Keratinocyte (primary cell): ENCODE data around the gene UTP11.

ENCODE experiments used
- EZH2 ChIP-seq: IDR thresholded peaks from one replicate; pipeline ENCODE4 v1.6.1; 2012; ENCODE audit warnings: inconsistent platforms, mild to moderate bottlenecking, low read length, moderate library complexity
- TF ChIP-seq, protein P1 (sequence below), 3 experiments: IDR thresholded peaks in 1 of 3; conservative IDR thresholded peaks in 1 of 3; optimal IDR thresholded peaks in 1 of 3; 2 replicates in 2 of 3; 3 replicates in 1 of 3; pipeline versions ENCODE3 to v1.5.1; 2011; ENCODE audit warnings: low read length in 3 of 3, mild to moderate bottlenecking in 3 of 3, moderate library complexity in 2 of 3, control low read depth in 1 of 3, inconsistent platforms in 1 of 3; ENCODE audit not compliant: insufficient read depth in 2 of 3; ENCODE audit errors: extremely low read depth in 1 of 3

DNA sequence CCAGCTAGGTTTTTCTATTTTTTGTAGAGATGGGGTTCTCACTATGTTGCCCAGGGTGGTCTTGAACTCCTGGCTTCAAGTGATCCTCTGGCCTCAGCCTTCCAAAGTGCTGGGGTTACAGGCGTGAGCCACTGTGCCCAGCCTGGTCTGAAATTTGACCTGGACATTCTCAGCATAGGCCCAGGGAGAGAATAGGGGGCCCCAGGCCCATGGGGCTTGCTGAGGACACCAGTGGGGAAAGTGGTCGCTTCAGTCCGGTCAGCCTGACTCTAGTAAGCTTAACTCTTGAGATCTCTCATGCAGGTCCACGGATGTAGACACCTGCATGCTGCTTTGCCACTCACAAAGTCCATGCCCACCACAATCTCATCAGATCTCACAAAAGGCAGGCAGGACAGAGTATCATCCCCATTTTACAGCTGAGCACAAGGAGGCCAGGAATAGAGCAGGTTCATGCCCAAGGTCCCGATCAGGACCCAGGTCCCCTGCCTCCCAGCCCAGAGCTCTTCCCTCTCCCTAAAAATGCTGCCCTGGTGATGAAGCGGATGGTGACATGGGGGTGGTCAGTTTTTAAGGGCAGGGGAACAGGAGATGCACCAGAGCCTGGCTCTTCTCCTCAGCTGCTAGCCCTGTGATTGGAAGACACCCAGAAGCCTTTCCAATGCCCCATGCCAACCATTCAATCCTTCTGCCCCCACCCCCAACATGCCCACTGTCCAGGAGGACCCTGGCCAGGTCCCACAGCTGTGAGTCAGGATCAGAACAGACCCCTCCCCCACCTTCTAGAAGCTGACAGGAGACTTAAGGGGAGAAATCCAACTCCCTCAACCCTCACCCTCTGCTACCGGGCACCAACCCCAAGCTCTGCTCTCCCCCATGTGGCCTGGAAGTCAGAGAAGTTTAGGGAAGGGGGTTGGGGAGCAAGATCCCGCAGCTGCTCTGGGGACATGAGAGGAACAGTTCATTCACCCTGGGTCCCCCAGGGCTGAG is 9.0 kb upstream of the UTP11 start:
- TF ChIP-seq, protein P1, sequence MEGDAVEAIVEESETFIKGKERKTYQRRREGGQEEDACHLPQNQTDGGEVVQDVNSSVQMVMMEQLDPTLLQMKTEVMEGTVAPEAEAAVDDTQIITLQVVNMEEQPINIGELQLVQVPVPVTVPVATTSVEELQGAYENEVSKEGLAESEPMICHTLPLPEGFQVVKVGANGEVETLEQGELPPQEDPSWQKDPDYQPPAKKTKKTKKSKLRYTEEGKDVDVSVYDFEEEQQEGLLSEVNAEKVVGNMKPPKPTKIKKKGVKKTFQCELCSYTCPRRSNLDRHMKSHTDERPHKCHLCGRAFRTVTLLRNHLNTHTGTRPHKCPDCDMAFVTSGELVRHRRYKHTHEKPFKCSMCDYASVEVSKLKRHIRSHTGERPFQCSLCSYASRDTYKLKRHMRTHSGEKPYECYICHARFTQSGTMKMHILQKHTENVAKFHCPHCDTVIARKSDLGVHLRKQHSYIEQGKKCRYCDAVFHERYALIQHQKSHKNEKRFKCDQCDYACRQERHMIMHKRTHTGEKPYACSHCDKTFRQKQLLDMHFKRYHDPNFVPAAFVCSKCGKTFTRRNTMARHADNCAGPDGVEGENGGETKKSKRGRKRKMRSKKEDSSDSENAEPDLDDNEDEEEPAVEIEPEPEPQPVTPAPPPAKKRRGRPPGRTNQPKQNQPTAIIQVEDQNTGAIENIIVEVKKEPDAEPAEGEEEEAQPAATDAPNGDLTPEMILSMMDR (optimal IDR thresholded peaks at IDR 0.05 in 1 of 3, IDR thresholded peaks at IDR 0.05 in 1 of 3, conservative IDR thresholded peaks at IDR 0.05 in 1 of 3; ENCODE audit: extremely low read depth in 1 of 3, insufficient read depth in 2 of 3, low read length in 3 of 3): no peak
- no peak for TF ChIP-seq EZH2
